ENCODE results near the gene MAGEA11.
"Not testable (repeated sequence)": the region's sequence is repeated elsewhere in the genome, so short reads cannot be mapped to it uniquely, and the experiment has no call there.

The MAGEA11 gene

DNA sequence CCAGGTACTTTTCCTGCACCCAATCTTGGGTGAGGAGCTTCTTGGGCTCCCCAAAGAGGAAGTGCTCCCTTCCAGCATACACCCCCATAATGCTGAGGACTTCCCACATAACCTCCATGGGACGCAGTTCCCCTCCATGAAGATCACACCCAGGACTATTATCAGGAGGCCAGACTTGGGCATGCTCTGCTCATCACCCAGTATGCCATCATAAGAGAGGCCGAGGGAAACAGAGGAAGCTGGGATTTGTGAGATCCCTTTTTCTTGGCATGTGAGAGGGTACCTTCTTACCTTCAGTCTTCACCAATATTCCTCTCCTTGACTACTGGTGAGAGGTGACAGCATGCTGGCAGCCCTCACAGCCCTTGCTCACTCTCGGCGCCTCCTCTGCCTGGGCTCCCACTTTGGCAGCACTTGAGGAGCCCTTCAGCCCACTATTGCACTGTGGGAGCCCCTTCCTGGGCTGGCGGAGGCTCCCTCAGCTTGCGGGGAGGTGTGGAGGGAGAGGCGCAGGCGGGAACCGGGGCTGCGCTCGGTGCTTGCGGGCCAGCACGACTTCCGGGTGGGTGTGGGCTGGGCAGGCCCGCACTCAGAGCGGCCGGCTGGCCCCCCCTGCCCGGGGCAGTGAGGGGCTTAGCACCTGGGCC lies 46.3 kb downstream of the MAGEA11 start:
- H3K27me3 ChIP-seq (ENCODE audit: low read depth, low read length) = no peaks in the 10 kb centered on the region
- H3K9me3 ChIP-seq (ENCODE audit: insufficient read depth, low read length) = no peaks in the 10 kb centered on the region
- no peak overlapping the region for H3K9ac ChIP-seq (ENCODE audit: low read length)
- H4K20me1 ChIP-seq (ENCODE audit: insufficient read depth, low read length) = no peaks in the 10 kb centered on the region
- H3K4me3 ChIP-seq (ENCODE audit: low read length) = no peak overlapping the region
- no peaks in the 10 kb centered on the region for H3K36me3 ChIP-seq (replicated peaks; ENCODE audit: low read depth, low read length)
- TF ChIP-seq EZH2phosphoT487 (IDR thresholded peaks at IDR 0.05; ENCODE audit: low read depth) = no peak
- TF ChIP-seq CTCF (IDR thresholded peaks at IDR 0.05; ENCODE audit: low read depth, low read length) = no peak
- H3K4me1 ChIP-seq (ENCODE audit: low read length) = peaks cover 10% of the 10 kb centered on the region
- no peaks in the 10 kb centered on the region for H3K79me2 ChIP-seq (ENCODE audit: low read length)
- H3K27ac ChIP-seq (ENCODE audit: low read length) = no peak overlapping the region
- no peak overlapping the region for H3K4me2 ChIP-seq (ENCODE audit: low read length)
- no peak overlapping the region for H2AFZ ChIP-seq (ENCODE audit: low read depth, low read length)

- peaks cover 10% of the 10 kb centered on the region for H3K4me1 ChIP-seq (ENCODE audit: low read length)
- not testable (repeated sequence) for H4K20me1 ChIP-seq (ENCODE audit: insufficient read depth, low read length); H3K79me2 ChIP-seq (ENCODE audit: low read length); H3K4me2 ChIP-seq (ENCODE audit: low read length); H3K9ac ChIP-seq (ENCODE audit: low read length); H3K27ac ChIP-seq (ENCODE audit: low read length); H3K36me3 ChIP-seq (replicated peaks; ENCODE audit: low read depth, low read length); H3K9me3 ChIP-seq (ENCODE audit: insufficient read depth, low read length); H3K27me3 ChIP-seq (ENCODE audit: low read depth, low read length); H2AFZ ChIP-seq (ENCODE audit: low read depth, low read length); H3K4me3 ChIP-seq (ENCODE audit: low read length)
Observed at GRCh38 chrX:149758715-149759078, 46.8 kb downstream of the MAGEA11 start.

DNA sequence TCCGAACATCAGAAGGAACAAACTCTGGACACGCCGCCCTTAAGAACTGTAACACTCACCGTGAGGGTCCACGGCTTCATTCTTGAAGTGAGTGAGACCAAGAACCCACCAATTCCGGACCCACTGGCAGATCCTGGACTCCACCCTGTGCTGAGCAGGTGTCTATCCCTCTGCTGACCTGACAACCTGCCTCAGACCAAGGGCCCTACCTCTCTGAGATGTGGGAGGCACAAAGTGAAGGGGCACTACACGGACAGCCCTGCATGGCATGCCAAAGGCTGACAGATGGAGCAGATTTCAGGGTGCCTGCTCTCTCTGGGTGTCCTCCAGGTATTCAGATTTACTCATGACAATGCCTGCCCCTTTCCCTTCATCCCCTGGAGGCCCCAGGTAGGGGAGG lies 48.0 kb downstream of the MAGEA11 start:
- Histone ChIP-seq H4K20me1 (ENCODE audit: insufficient read depth, low read length) (no peaks in the 10 kb centered on the region), H3K36me3 (replicated peaks; ENCODE audit: low read depth, low read length) (no peaks in the 10 kb centered on the region), H2AFZ (ENCODE audit: low read depth, low read length) (no peak overlapping the region), H3K4me2 (ENCODE audit: low read length) (no peak overlapping the region), H3K27ac (ENCODE audit: low read length) (no peak overlapping the region), H3K79me2 (ENCODE audit: low read length) (no peaks in the 10 kb centered on the region), H3K27me3 (ENCODE audit: low read depth, low read length) (no peaks in the 10 kb centered on the region), H3K9ac (ENCODE audit: low read length) (no peak overlapping the region), H3K4me1 (ENCODE audit: low read length) (peaks cover 10% of the 10 kb centered on the region), H3K9me3 (ENCODE audit: insufficient read depth, low read length) (no peaks in the 10 kb centered on the region), H3K4me3 (ENCODE audit: low read length) (no peak overlapping the region)
- TF ChIP-seq EZH2phosphoT487 (IDR thresholded peaks at IDR 0.05; ENCODE audit: low read depth) (no peak), CTCF (IDR thresholded peaks at IDR 0.05; ENCODE audit: low read depth, low read length) (no peak)

DNA sequence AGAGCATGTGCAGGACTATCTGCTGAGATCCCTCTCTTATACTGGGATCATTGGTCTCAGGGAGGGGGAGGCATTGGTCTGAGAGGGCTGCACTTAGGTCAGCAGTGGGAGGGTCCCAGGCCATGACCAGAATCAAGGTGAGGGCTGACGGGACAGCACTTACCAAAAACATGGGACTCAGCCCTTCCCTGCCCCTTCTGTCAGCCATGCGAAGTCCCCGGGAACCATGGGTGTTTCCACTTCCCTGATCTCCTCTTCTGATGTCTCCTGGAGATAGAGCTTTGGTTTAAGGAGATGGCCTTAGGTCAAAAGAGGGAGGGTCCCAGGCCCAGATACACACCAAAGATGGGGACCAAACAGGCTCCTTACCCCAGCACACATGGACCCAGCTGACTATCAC lies 49.1 kb downstream of the MAGEA11 start:
- H4K20me1 ChIP-seq (ENCODE audit: insufficient read depth, low read length) = no peaks in the 10 kb centered on the region
- no peaks in the 10 kb centered on the region for H3K36me3 ChIP-seq (replicated peaks; ENCODE audit: low read depth, low read length)
- no peaks in the 10 kb centered on the region for H3K9me3 ChIP-seq (ENCODE audit: insufficient read depth, low read length)
- no peak overlapping the region for H3K9ac ChIP-seq (ENCODE audit: low read length)
- no peak overlapping the region for H2AFZ ChIP-seq (ENCODE audit: low read depth, low read length)
- no peak overlapping the region for H3K4me2 ChIP-seq (ENCODE audit: low read length)
- no peaks in the 10 kb centered on the region for H3K79me2 ChIP-seq (ENCODE audit: low read length)
- no peaks in the 10 kb centered on the region for H3K27me3 ChIP-seq (ENCODE audit: low read depth, low read length)
- no peak overlapping the region for H3K4me3 ChIP-seq (ENCODE audit: low read length)
- peaks cover 10% of the 10 kb centered on the region for H3K4me1 ChIP-seq (ENCODE audit: low read length)
- TF ChIP-seq EZH2phosphoT487 (IDR thresholded peaks at IDR 0.05; ENCODE audit: low read depth) (no peak), CTCF (IDR thresholded peaks at IDR 0.05; ENCODE audit: low read depth, low read length) (no peak)
- H3K27ac ChIP-seq (ENCODE audit: low read length) = no peak overlapping the region

- H4K20me1 ChIP-seq (ENCODE audit: insufficient read depth, low read length); H3K9me3 ChIP-seq (ENCODE audit: insufficient read depth, low read length); H3K79me2 ChIP-seq (ENCODE audit: low read length); H3K27me3 ChIP-seq (ENCODE audit: low read depth, low read length); H3K4me1 ChIP-seq (ENCODE audit: low read length); H2AFZ ChIP-seq (ENCODE audit: low read depth, low read length); H3K36me3 ChIP-seq (replicated peaks; ENCODE audit: low read depth, low read length); H3K9ac ChIP-seq (ENCODE audit: low read length); H3K4me2 ChIP-seq (ENCODE audit: low read length); H3K4me3 ChIP-seq (ENCODE audit: low read length); H3K27ac ChIP-seq (ENCODE audit: low read length): not testable (repeated sequence)
Observed at GRCh38 chrX:149761858-149762674, 50.2 kb downstream of the MAGEA11 start.
